NCI-H1048 (cell line): ENCODE data around the gene ITPK1.

Source experiments
- DNase-seq: peaks from one replicate; lab custom pipeline; 2025; lab: John Stamatoyannopoulos, UW

Gene ITPK1

GRCh38 chr14:92951912-92952471 lies 163.7 kb downstream of the ITPK1 start:
- DNase-seq = no peak

DNA sequence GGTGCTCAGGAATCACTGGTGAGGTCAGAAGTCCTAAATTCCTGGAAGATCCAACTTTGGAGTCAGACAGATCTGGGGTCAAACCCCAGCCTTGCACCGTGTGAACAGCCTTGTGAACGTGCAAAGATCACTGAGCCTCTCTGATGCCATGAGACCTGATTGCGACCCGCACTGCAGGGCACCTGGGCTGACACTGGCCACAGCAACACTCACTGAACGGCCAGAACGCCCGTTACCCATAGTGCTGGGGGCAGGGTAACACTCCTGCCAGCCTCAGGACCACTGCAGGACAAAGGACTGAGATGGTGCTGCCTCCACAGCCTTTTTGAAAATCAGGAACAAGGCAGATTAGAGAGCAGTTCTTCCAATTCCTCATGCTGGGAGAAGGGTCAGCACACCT lies 164.5 kb downstream of the ITPK1 start:
- no peak for DNase-seq

DNA sequence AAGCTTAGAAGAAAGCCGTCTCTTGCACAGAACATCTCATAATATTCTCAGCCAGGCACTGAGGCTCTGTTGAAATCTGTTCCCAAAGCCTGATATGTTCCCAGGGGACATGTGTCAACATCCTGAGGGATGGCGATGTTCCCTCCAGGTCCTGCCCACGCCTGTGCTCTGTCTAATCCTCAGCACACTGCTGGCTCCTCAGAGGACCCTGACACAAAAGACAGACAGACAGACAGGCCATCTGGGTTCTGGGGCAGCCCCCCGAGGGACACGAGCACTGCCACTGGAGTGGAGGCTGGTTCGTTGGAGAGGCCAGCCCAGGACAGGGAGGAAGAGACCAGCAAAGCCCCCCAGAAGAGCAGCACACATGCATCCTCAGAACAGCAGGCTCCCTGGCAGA lies 165.0 kb downstream of the ITPK1 start:
- no peak for DNase-seq

- DNase-seq = no peak
These were observed 165.6 kb downstream of the ITPK1 start for GRCh38 chr14:92950193-92950540.

DNA sequence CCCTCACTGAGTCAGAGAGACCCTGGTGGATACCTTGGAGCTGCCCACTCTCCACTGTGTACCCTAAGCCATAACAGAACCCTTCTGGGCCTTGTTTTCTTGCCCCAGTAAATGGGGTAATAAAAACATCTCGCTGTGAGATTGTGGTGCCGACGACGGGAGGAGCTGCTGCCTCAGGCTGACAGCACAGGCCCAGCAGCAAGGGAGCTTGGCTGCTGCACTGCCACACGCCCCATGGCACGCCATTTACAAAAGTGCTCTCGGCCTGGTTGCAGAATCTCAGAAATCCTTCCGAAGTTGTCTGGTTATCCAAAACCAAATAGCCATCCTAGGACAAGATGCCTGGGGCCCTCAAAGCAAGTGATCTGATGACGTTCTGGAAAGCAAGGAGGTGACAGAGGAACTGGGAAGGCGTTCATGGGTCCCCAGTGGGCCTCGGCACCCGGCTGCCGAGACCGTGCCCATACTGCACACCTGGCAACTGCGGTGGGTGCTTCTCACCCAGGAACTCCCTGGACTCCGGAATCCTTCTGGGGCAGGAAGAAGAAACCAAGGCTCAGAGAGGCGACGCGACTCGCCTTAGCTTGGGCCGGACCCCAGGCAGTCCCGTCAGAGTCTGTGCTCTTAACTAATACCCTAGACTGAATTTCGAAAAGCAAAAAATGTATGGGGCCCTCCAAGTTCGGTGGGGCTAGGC lies 166.1 kb downstream of the ITPK1 start:
- DNase-seq = no peak

GRCh38 chr14:92948647-92949046 lies 167.1 kb downstream of the ITPK1 start:
- DNase-seq = no peak

- DNase-seq = no peak
These were observed 168.7 kb downstream of the ITPK1 start for GRCh38 chr14:92946847-92947545.

DNA sequence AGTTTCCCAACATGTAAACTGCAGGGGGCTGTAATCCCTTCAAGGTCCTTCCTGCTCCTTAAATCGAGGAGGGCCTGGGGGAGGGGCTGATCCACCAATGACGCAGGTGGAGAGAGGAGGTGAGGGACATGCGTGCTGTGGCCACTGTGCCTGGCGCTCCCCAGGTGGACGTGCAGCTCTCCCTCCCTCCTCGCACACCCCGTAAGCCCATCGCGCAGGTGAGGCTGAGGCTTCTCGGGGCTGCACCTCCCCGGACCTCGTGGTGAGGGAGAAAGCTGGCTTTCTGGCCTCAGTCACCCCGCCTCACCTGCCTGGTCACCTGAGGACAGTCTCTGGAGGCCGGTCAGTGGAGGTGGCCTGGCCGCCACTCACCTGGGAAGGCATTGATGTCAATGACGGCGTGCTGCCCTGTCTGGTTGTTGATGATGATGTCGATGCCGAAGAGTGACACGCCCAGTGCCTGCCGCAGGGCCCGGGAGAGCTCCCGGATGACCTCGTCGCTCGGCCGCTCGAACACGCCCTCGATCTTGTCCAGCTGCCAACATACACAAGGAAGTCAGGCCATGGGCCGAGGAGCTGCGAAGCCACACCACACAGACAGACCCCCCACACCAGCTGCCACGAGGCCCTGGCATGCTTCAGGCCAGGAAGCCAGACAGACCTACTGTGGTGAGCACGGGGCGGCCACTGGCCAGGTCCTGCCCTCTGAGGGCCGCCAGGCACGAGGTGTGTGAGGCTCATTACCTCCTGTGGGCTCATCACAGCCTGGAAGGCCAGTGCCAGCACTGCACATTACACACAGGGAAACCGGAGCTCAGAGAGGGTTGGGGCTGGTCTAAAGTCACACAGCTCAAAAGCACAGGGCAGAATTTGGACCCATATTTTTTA lies 169.5 kb downstream of the ITPK1 start:
- no peak for DNase-seq

DNA sequence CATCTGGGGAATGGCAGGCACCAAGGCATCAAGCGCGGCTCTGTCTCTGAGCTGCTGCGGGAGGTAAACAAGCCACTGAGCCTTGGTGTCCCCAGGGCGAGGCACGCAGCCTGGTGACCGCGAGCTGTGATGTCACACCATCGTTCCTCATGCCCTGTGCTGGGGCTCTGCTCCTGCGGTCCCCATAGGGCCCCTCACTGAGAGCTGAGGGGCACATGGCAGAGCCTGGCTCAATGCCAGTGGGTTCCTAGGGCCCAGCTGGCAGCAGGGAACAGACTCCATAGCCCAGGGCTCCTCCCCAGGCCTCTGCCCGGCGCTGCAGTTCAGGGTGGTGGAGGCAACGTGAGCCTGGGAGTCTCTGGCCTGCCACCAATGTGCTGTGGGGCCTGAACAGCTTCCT lies 170.2 kb downstream of the ITPK1 start:
- no peak for DNase-seq

DNA sequence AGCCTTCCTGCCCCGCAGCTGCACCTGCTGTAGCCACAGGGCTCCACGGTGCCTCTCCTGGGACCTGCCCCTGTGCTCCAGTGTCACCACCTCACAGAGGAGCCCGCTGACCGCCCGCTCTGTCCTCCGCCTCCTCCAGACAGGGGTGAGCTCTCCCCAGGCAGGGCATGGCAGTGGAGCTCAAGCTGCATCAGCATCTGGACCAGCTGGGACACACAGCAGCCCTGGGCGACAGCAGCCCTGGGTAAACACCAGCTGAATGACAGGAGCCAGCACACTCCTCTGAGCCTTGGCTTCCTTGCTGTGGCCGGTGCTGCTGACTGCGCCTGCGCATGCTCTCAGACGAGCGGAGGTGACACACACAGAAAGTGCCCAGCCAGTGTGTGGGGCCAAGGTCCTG lies 170.7 kb downstream of the ITPK1 start:
- DNase-seq = no peak

GRCh38 chr14:92943855-92944570 lies 171.7 kb downstream of the ITPK1 start:
- DNase-seq = no peak

DNA sequence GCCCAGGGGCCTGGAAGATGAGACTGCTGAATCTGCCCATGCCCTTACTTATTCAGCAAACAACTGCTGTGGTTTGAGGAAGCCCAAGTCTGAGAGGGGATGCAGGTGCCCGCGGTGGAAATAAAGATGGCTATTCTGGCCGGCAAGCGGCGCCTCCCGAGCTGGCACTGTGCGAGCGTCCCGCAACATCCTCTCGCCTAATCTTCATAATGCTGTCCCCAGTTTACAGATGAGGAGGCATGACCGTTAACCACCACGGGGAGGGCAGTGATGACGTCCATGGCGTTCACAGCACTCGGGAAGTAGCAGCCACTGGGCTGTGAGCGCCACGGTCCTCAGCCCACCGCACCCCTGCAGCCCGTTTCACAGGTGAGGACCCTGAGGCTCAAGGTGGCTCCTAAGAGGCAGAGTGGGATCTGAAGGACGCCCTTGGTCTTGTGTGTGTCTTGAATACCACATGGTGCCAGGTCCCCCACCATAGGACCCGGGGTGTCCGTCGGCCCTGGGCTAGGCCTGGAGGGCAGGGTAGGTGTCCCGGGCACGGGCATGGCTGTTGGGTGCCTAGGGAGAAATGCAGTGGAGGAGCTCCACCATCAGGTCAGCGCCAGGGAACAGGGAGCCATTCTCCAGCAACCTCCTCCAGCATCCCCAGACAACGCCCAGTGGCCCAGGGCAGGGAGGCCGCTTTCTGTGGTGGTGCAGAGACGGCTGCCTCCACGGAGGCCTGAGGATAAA lies 172.6 kb downstream of the ITPK1 start:
- DNase-seq = no peak

GRCh38 chr14:92942576-92942975 lies 173.1 kb downstream of the ITPK1 start:
- no peak for DNase-seq

DNA sequence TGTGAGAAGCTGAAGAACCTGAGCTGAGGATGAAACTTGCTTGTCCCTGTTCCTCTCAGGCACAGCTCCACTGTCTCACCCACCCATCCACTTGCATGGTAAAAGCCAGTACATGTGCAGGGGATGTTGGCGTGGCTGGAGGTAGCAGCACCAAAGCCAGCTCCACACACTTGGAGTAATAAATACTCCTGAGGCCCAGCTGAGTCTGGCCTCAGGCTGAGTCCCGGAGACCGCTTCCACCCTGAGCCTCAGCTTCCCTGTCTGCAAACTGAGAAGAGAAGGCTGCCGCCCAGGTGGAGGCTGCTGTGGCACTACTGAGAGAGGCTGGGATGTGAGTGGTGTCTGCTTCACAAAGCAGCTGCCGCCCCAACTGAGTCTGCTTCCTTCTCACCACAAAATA lies 173.6 kb downstream of the ITPK1 start:
- DNase-seq = no peak

DNA sequence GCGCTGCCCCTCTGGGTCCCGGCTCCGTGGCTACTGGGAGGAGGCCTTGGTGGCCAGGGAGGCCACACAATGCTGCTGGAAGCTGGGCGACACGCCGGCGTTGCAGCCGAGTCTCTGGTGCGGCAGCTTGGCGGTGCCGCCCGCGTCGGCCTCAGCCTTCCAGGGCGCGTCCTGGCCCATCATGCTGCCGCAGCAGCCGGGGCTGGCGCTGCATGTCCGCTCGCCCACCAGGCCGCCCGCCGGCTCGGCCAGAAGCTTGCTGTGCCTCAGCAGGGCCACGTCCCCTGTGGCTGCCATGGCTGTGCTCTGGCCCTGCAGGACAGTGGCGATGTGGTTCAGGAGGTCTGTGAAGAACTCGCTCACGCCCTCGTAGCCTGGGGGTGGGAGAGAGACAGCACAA lies 174.2 kb downstream of the ITPK1 start:
- no peak for DNase-seq

- DNase-seq = no peak
These were observed 175.2 kb downstream of the ITPK1 start for GRCh38 chr14:92940543-92940942.

DNA sequence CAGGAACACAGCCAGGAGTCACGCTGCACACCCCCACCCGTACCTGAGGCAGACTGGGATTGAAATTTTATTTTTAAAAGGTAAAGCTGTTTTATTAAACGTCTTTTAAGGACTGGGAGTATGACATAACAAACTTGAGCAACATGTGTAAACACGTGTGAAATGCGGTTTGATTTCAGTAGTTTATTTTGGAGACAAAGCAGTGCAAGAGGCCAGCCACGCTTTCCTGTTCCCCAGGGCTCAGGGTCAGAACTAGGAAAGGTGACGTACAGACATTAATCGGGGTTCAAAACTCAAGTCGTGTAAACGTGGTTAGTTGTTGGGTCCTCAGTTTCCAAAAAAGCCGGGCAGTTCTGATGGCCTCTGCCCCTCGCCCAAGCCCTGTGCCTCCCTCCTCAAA lies 176.0 kb downstream of the ITPK1 start:
- DNase-seq = no peak

DNA sequence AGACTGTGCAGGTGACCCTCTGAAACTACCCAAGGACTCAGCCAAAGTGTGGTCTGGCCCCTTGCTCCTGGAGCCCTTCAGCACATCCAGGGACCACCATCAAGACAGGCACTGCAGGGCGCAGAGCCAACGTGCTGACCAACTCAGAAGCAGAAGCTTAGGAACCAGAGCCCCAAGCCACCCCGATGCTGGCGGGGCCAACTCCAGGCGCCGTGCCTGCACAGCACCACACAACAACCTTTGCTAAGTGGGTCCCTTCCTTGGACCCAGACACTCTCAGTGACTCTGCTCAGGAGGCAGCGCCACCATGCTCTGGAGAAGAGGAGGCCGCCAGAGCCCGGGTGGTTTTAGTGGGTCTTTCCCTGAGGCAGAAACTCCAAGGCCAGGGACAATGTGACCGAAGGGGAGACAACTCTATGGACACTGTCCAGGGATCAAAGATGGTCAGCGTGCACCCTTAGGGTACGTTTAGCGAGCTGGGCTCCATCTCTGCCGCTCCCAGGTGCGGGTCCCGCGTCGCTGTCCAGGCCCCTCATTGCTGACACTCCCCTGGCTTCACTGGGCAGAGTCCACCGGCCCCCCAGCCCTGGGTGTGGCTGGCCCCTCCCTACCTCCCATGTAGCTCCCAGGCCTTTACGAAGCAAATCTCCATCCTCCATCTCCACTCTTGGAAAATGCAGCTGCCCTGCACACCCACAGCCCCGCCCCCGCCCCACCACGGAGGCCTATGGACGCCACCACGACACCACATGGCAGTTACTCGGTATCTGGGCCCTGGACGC lies 176.6 kb downstream of the ITPK1 start:
- no peak for DNase-seq

GRCh38 chr14:92938235-92938875 lies 177.4 kb downstream of the ITPK1 start:
- no peak for DNase-seq
